GM19395 (cell line): ENCODE measurements around the gene ILF2.
"Not testable (repeated sequence)": the region's sequence is repeated elsewhere in the genome, so short reads cannot be mapped to it uniquely, and the experiment has no call there.

Experiments
- ATAC-seq: cut with Tn5 transposase; IDR thresholded peaks from one replicate; pipeline ENCODE4 v1.9.1; 2021; ENCODE audit warnings: mild to moderate bottlenecking, moderate library complexity; ENCODE audit not compliant: unreplicated experiment

Gene ILF2

GRCh38 chr1:153670859-153671627 is at the start of gene ILF2:
Gene ILF2, minus strand, starts transcription at chr1:153670993. Its CDS starts 71 bp downstream, at chr1:153670922.
- peak; percentile 96 for ATAC-seq

DNA sequence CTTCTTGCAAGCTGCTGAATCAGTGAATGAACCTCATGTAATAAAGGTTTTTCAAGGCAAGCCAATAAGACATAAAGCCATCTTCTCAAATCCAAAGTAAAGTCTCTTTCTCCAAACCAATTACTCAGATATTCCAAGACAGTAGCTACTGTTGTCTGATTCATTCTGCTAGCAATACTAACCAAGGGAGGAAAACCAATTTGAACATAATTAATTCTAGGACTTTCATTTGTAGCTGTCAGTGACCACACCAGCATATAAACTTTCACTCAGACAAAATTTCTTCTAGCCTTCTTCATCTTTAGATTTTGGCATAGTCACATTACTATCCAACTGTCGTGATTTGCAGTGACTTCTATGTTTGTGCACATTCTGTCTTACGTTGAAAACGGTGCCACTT is 46.5 kb upstream of the ILF2 start:
- no peak for ATAC-seq

DNA sequence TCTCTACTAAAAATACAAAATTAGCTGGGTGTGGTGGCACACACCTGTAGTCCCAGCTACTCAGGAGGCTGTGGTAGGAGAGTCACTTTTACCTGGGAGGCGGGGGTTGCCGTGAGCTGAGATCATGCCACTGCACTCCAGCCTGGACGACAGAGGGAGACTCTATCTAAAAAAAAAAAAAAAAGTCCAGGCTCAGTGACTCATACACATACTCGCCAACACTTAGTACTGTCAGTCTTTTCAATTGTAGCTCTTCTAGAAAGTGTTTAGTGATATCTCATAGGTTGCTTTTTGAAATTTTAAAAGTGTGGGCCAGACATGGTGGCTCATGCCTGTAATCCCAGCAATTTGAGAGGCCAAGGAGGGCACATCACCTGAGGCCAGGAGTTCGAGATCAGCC is 45.4 kb upstream of the ILF2 start:
- not testable (repeated sequence) for ATAC-seq

GRCh38 chr1:153711026-153711425 is 40.2 kb upstream of the ILF2 start:
- no peak for ATAC-seq

DNA sequence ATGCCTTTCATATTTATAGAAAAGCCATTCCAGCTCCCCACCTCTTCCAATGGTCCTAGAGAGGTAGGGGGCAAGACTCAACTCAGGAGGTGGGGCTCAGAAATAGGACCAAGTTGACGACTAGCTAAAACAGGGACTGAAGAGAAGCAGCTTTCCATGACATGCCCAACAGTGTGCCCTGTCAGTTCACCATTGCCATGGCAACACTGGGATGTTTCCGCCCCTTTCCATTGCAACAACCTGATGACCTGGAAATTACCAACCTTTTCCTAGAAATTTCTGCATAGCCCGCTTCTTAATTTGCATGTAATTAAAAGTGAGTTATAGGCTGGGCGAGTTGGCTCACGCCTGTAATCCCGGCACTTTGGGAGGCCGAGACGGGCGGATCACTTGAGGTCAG is 34.7 kb upstream of the ILF2 start:
- ATAC-seq = no peak

- ATAC-seq = no peak
These were observed 29.0 kb upstream of the ILF2 start for GRCh38 chr1:153699768-153700167.

GRCh38 chr1:153698923-153699714 is 28.3 kb upstream of the ILF2 start:
- ATAC-seq = no peak

- ATAC-seq = no peak
These were observed 27.5 kb upstream of the ILF2 start for GRCh38 chr1:153698020-153698922.

- no peak for ATAC-seq
These were observed 26.6 kb upstream of the ILF2 start for GRCh38 chr1:153697191-153698019.

GRCh38 chr1:153696741-153697140 is 25.9 kb upstream of the ILF2 start:
- ATAC-seq = no peak

- no peak for ATAC-seq
These were observed 22.7 kb upstream of the ILF2 start for GRCh38 chr1:153693466-153693865.

GRCh38 chr1:153688736-153689328 is 18.0 kb upstream of the ILF2 start:
- ATAC-seq = no peak

- ATAC-seq = no peak
These were observed 17.5 kb upstream of the ILF2 start for GRCh38 chr1:153688276-153688675.

DNA sequence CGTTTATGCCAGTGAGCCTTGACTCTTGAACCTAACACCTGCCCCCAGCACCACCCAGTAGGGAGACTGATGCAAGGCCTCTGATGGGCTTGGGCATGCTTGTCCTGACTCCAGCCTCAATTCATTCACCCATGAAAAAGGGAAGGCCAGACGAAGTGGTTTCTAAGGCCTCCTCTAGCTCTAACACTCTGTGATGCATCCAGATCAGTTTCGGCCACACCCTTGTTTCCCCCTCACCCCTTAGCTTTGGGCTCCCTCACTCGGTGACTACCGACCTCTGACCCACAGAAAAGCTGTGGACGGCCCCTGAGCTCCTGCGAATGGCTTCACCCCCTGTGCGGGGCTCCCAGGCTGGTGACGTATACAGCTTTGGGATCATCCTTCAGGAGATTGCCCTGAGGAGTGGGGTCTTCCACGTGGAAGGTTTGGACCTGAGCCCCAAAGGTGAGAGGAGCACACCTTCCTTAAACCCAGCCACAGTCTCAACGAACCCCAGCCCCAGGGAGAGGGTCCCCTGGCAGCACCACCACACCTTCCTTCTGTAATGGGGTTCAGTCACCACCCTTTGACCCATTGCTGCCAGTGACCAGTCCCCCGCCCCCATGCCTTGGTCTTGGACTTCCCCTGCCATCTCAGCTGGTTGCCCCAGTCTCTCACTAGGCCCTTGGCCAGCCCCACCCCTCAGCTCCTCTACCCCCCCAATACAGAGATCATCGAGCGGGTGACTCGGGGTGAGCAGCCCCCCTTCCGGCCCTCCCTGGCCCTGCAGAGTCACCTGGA is 16.7 kb upstream of the ILF2 start:
- no peak for ATAC-seq

GRCh38 chr1:153685544-153686340 is 14.9 kb upstream of the ILF2 start:
- no peak for ATAC-seq

GRCh38 chr1:153684892-153685291 is 14.1 kb upstream of the ILF2 start:
- no peak for ATAC-seq

DNA sequence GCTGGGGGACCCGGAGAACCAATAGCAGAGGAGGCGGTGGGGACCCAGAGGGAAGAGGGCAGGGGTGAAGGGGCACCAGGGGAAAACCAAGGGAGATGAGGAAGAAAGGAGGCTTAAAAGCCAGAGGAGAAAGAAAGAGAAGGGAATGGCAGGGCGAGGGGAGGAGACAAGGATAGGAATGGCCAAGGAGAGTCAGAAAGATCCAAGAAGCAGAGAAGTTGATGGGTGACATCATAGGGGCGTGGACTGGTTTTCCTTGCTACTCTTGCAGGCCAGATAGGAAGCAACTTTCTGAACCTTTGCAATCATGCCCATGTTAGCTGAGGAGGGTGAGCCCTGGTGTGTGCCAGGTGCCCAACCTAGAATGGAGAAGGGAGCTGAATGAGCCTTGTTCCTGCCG is 13.1 kb upstream of the ILF2 start:
- no peak for ATAC-seq

- no peak for ATAC-seq
These were observed 11.9 kb upstream of the ILF2 start for GRCh38 chr1:153682730-153683129.

- ATAC-seq = no peak
These were observed 9.3 kb upstream of the ILF2 start for GRCh38 chr1:153680120-153680403.
